A549 (cell line): Measurements from ENCODE around the gene G3BP1.
A peak's percentile ranks its signal among the peaks of the same experiment; 100 is the strongest.

Experiments
- CTCF ChIP-seq: fragments of >200 bp; sonication (Bioruptor Twin); formaldehyde crosslinking; IDR thresholded peaks from 3 replicates; pipeline ENCODE4 v1.5.1; 2016
- ESRRA ChIP-seq: fragments of 150-350 bp; IDR thresholded peaks from 2 replicates; pipeline ENCODE4 v1.6.1; 2014; ENCODE audit warnings: mild to moderate bottlenecking, low read length, borderline replicate concordance
- MAZ ChIP-seq: fragments of 150-350 bp; IDR thresholded peaks from 2 replicates; pipeline ENCODE4 v1.6.1; 2014; ENCODE audit warnings: antibody characterized with exemption, low read depth, low read length, borderline replicate concordance
- NFE2L2 ChIP-seq: fragments of 150-350 bp; conservative IDR thresholded peaks from 2 replicates; pipeline ENCODE4 v1.6.1; 2014; ENCODE audit warnings: low read length
- POLR2A ChIP-seq: IDR thresholded peaks from 2 replicates; pipeline ENCODE4 v1.6.1; 2012; ENCODE audit warnings: mild to moderate bottlenecking, low read length
- REST ChIP-seq: fragments of 200-600 bp; sonication (generic); IDR thresholded peaks from 2 replicates; pipeline ENCODE4 v1.6.1; 2016; ENCODE audit warnings: antibody characterized with exemption, mild to moderate bottlenecking, moderate library complexity
- TFCP2L1 ChIP-seq: fragments of 250-450 bp; sonication (Bioruptor Pico); IDR thresholded peaks from 2 replicates; pipeline ENCODE4 v1.5.0; 2021; ENCODE audit warnings: mild to moderate bottlenecking
- TP53 ChIP-seq: fragments of 250-450 bp; sonication (Bioruptor Pico); IDR thresholded peaks from 2 replicates; pipeline ENCODE4 v1.5.0; 2021; ENCODE audit warnings: mild to moderate bottlenecking, moderate library complexity

GRCh38 chr5:151740336-151740942 lies 31.3 kb upstream of the G3BP1 start:
- TF ChIP-seq CTCF (peak; percentile 95), POLR2A (no peak), REST (no peak), ESRRA (no peak), NFE2L2 (no peak), TFCP2L1 (no peak), TP53 (CRISPR knock-in tag) (no peak), MAZ (no peak)
